Natural killer cell (primary cell): Measurements from ENCODE around the gene FHIT. TPM values are rescaled to one million over a fixed set of nuclear protein-coding genes. Genes with fewer than 3 reads are reported as not detected.
A peak's percentile ranks its signal among the peaks of the same experiment; 100 is the strongest.

Source experiments
- ATAC-seq, 3 donors: fragments of 150-1000 bp in 2 of 3; fragments of 200-7000 bp in 1 of 3; cut with Tn5 transposase; 1 replicate in 1 of 3; 2 replicates in 2 of 3; pipeline ENCODE4 v1.10.0; 2021; ENCODE audit warnings: mild to moderate bottlenecking in 2 of 3, moderate library complexity in 2 of 3
- DNase-seq, 2 donors: peaks; one replicate each; pipeline versions ENCODE4 v3.0.0 to v3.0.0-alpha.2; 2013 to 2021; ENCODE audit warnings: mixed read lengths in 1 of 2
- H3K27ac ChIP-seq: one replicate; pipeline ENCODE4 v1.5.1; 2013; ENCODE audit warnings: mild to moderate bottlenecking, low read length
- H3K27me3 ChIP-seq: one replicate; pipeline ENCODE4 v1.6.1; 2013; ENCODE audit warnings: low read length; ENCODE audit not compliant: control insufficient read depth, insufficient read depth
- H3K36me3 ChIP-seq: one replicate; pipeline ENCODE4 v1.6.1; 2013; ENCODE audit warnings: low read length; ENCODE audit not compliant: control insufficient read depth, insufficient read depth
- H3K4me1 ChIP-seq: one replicate; pipeline ENCODE4 v1.6.1; 2013; ENCODE audit warnings: low read length; ENCODE audit not compliant: control insufficient read depth, insufficient read depth
- H3K4me3 ChIP-seq: one replicate; pipeline ENCODE4 v1.5.1; 2013; ENCODE audit warnings: low read length
- H3K9me3 ChIP-seq: one replicate; pipeline ENCODE4 v1.6.1; 2013; ENCODE audit warnings: low read length; ENCODE audit not compliant: control insufficient read depth, insufficient read depth
- H3K27ac Mint-ChIP-seq, 2 donors: one replicate each; pipeline ENCODE4 v1.8.0; 2022; ENCODE audit warnings: mild to moderate bottlenecking in 2 of 2, mixed read lengths in 2 of 2, moderate library complexity in 1 of 2
- H3K27me3 Mint-ChIP-seq, 2 donors: one replicate each; pipeline ENCODE4 v1.8.0; 2022; ENCODE audit warnings: low read depth in 2 of 2, mixed read lengths in 2 of 2
- H3K36me3 Mint-ChIP-seq: one replicate; pipeline ENCODE4 v1.8.0; 2022; ENCODE audit warnings: mixed read lengths
- H3K4me1 Mint-ChIP-seq, 2 donors: one replicate each; pipeline ENCODE4 v1.8.0; 2022; ENCODE audit warnings: mixed read lengths in 2 of 2
- H3K4me3 Mint-ChIP-seq: one replicate; pipeline ENCODE4 v1.8.0; 2022; ENCODE audit warnings: mild to moderate bottlenecking, moderate library complexity, mixed read lengths
- H3K9me3 Mint-ChIP-seq, 2 donors: one replicate each; pipeline ENCODE4 v1.8.0; 2022; ENCODE audit warnings: mixed read lengths in 2 of 2
- CTCF ChIP-seq: fragments of 200-600 bp; IDR thresholded peaks from one replicate; pipeline ENCODE4 v1.8.0; 2022; ENCODE audit warnings: antibody characterized with exemption
- WGBS: methylation state at CpG from one replicate; pipeline ENCODE4 v1.1.7; 2013; ENCODE audit warnings: missing lambda C conversion rate; ENCODE audit not compliant: insufficient coverage; 5-methylcytosine and 5-hydroxymethylcytosine counted together
- intact Hi-C: fragments of 100-400 bp; cut with micrococcal nuclease; formaldehyde crosslinking; loops from one replicate; pipeline ENCODE4 v1.14.2; 2022
- total RNA-seq, 4 donors: library from RNA; stranded (reverse); fragments of 120-200 nt in 1 of 4; gene quantifications; one replicate each; pipeline versions ENCODE4 v1.2.3 to v1.2.4, GENCODE V29; 2013 to 2022

FHIT gene
- total RNA-seq, 3 donors from 2014 or later (not counting 1 experiment from before 2014, with no cell fraction given): 2.7 to 6.1 (median 3.3) TPM

GRCh38 chr3:59885899-59886400 lies 1365.3 kb downstream of the FHIT start:
- Mint-ChIP-seq H3K4me3 (peak overlapping the region; percentile 17), H3K27ac (peak overlapping the region; percentile 28 to 51), H3K4me1 (peaks cover 22 to 27% of the 10 kb centered on the region in 2 donors), H3K27me3 (no peaks in the 10 kb centered on the region), H3K36me3 (no peaks in the 10 kb centered on the region), H3K9me3 (no peaks in the 10 kb centered on the region)
- TF ChIP-seq CTCF: no peak
- Histone ChIP-seq H3K27ac (no peak overlapping the region), H3K4me3 (no peak overlapping the region), H3K36me3 (no peaks in the 10 kb centered on the region), H3K27me3 (no peaks in the 10 kb centered on the region), H3K9me3 (no peaks in the 10 kb centered on the region), H3K4me1 (peaks cover 13% of the 10 kb centered on the region)
- ATAC-seq: no peak
- intact Hi-C loops: no loop called here
- 47% methylated on average over 2 of the region's 2 CpGs for WGBS
- peak in 1 of 2 donors; percentile 9 for DNase-seq

- Mint-ChIP-seq H3K36me3 (no peaks in the 10 kb centered on the region), H3K4me1 (peaks cover 22 to 27% of the 10 kb centered on the region in 2 donors), H3K27me3 (no peaks in the 10 kb centered on the region), H3K27ac (peak overlapping the region in 1 of 2 donors; percentile 28), H3K9me3 (no peaks in the 10 kb centered on the region), H3K4me3 (peak overlapping the region; percentile 42)
- 66% methylated on average over 3 of the region's 4 CpGs for WGBS
- Histone ChIP-seq H3K36me3 (no peaks in the 10 kb centered on the region), H3K4me3 (no peak overlapping the region), H3K4me1 (peaks cover 13% of the 10 kb centered on the region), H3K9me3 (no peaks in the 10 kb centered on the region), H3K27me3 (no peaks in the 10 kb centered on the region), H3K27ac (no peak overlapping the region)
- DNase-seq (peak in 1 of 2 donors; percentile 12), ATAC-seq (peak in 1 of 3 donors; percentile 53)
- no peak for TF ChIP-seq CTCF
- intact Hi-C loops: no loop called here
These were observed 1366.2 kb downstream of the FHIT start for GRCh38 chr3:59885101-59885500.

GRCh38 chr3:59884409-59884808 lies 1366.8 kb downstream of the FHIT start:
- Histone ChIP-seq H3K27me3 (no peaks in the 10 kb centered on the region), H3K27ac (no peak overlapping the region), H3K36me3 (no peaks in the 10 kb centered on the region), H3K4me3 (no peak overlapping the region), H3K4me1 (peaks cover 13% of the 10 kb centered on the region), H3K9me3 (no peaks in the 10 kb centered on the region)
- Mint-ChIP-seq H3K27me3 (no peaks in the 10 kb centered on the region), H3K4me1 (peaks cover 22 to 27% of the 10 kb centered on the region in 2 donors), H3K9me3 (no peaks in the 10 kb centered on the region), H3K36me3 (no peaks in the 10 kb centered on the region), H3K4me3 (no peak overlapping the region), H3K27ac (peak overlapping the region in 1 of 2 donors; percentile 21)
- TF ChIP-seq CTCF: no peak
- intact Hi-C loops: no loop called here
- ATAC-seq (no peak), DNase-seq (no peak)
- WGBS: 64% methylated on average over 1 of the region's 2 CpGs

- no peaks in the 10 kb centered on the region for H3K36me3 ChIP-seq
- WGBS: 100% methylated on average over 2 of the region's 2 CpGs
- ATAC-seq: no peak
- intact Hi-C loops: no loop called here
- TF ChIP-seq CTCF: no peak
- no peaks in the 10 kb centered on the region for H3K27me3 ChIP-seq
- no peaks in the 10 kb centered on the region for H3K9me3 ChIP-seq
- H3K4me3 Mint-ChIP-seq: no peak overlapping the region
- no peak overlapping the region for H3K4me3 ChIP-seq
- H3K36me3 Mint-ChIP-seq: no peaks in the 10 kb centered on the region
- H3K27me3 Mint-ChIP-seq: peaks cover 0 to 5% of the 10 kb centered on the region in 2 donors
- no peaks in the 10 kb centered on the region for H3K9me3 Mint-ChIP-seq
- peaks cover 31 to 38% of the 10 kb centered on the region in 2 donors for H3K4me1 Mint-ChIP-seq
- H3K27ac Mint-ChIP-seq: no peak overlapping the region
- H3K27ac ChIP-seq: no peak overlapping the region
- H3K4me1 ChIP-seq: peaks cover 13% of the 10 kb centered on the region
- DNase-seq: no peak
These were observed 1368.5 kb downstream of the FHIT start for GRCh38 chr3:59882746-59883145.
